ENCODE data around the gene SOD3.

DNA sequence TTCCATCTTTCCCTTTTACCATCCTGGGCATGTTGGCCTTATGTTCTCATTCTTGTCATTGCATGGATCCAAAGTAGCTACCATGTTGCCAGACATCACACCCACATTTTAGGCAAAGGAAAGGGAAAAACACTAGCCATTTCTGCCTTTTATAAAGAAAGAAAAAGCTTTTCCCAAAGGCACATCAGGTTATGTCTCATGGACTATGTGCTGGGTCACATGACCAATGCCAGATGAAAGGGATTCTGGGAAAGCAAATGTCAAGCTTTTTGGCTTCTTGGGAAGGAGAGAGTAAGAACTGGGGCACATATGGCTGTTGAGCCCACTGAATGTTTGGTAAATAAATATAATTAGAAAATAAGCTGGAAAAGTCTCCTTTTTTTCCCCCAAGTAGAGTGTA lies 4.3 kb upstream of the SOD3 start:
- TF ChIP-seq POLR2A (IDR thresholded peaks at IDR 0.05) (no peak), EP300 (IDR thresholded peaks at IDR 0.05) (no peak)
- TF ChIP-seq, protein P1, sequence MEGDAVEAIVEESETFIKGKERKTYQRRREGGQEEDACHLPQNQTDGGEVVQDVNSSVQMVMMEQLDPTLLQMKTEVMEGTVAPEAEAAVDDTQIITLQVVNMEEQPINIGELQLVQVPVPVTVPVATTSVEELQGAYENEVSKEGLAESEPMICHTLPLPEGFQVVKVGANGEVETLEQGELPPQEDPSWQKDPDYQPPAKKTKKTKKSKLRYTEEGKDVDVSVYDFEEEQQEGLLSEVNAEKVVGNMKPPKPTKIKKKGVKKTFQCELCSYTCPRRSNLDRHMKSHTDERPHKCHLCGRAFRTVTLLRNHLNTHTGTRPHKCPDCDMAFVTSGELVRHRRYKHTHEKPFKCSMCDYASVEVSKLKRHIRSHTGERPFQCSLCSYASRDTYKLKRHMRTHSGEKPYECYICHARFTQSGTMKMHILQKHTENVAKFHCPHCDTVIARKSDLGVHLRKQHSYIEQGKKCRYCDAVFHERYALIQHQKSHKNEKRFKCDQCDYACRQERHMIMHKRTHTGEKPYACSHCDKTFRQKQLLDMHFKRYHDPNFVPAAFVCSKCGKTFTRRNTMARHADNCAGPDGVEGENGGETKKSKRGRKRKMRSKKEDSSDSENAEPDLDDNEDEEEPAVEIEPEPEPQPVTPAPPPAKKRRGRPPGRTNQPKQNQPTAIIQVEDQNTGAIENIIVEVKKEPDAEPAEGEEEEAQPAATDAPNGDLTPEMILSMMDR (IDR thresholded peaks at IDR 0.05): no peak

All from suprapubic skin (tissue), 3 donors.